Stimulated activated CD8-positive, alpha-beta memory T cell treated with anti-CD3 and anti-CD28 coated beads, Interleukin-4, amount 100 ng/mL, for 1 hour (primary cell): Measurements from ENCODE around the gene ZFHX3.
"Not testable (repeated sequence)": the region's sequence is repeated elsewhere in the genome, so short reads cannot be mapped to it uniquely, and the experiment has no call there.

Source experiments
- DNase-seq, 2 donors: peaks; one replicate each; pipeline ENCODE4 v3.0.0-alpha.2; 2020; ENCODE audit warnings: low read depth in 2 of 2, low spot score in 1 of 2

ZFHX3 gene

GRCh38 chr16:73023752-73024570 lies 24.0 kb downstream of the ZFHX3 start:
- no peak for DNase-seq

- DNase-seq = no peak
These were observed 24.6 kb downstream of the ZFHX3 start for GRCh38 chr16:73023320-73023719.

- no peak for DNase-seq
These were observed 25.4 kb downstream of the ZFHX3 start for GRCh38 chr16:73022534-73022933.

DNA sequence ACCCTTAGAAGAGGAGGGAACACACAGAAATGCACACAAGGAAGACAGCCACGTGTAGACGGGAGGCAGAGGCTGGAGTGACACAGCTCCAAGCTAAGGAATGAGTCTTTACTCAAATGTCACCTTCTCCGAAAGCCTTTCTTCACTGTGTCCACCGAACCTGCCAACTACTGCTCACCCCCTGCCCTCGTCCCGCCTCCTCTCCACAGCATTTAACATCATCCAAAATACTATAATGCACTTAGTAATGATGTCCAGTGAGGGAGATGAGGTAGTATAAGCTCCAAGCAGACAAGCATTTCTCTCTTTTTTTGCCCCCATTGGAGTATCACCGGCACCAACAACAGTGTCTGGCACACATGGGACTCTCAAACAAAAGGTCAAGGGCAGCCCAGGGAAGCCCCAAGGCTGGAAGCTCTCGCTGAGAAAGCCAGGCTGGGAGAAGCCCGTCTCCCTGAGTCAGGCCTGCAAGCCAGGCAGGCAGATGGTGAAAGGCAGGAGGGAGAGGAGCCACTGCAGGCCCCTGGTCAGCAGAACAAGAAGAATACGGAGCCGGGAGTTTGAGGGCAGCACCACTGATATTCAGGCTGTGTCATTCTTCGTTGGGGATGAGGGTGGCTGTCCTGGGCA lies 25.9 kb downstream of the ZFHX3 start:
- no peak for DNase-seq

GRCh38 chr16:73020409-73020884 lies 27.5 kb downstream of the ZFHX3 start:
- DNase-seq = no peak

GRCh38 chr16:73019457-73020362 lies 28.2 kb downstream of the ZFHX3 start:
- no peak for DNase-seq

- no peak for DNase-seq
These were observed 29.0 kb downstream of the ZFHX3 start for GRCh38 chr16:73018821-73019456.

- DNase-seq = no peak
These were observed 30.6 kb downstream of the ZFHX3 start for GRCh38 chr16:73017321-73017720.

- no peak for DNase-seq
These were observed 31.5 kb downstream of the ZFHX3 start for GRCh38 chr16:73016488-73016830.

DNA sequence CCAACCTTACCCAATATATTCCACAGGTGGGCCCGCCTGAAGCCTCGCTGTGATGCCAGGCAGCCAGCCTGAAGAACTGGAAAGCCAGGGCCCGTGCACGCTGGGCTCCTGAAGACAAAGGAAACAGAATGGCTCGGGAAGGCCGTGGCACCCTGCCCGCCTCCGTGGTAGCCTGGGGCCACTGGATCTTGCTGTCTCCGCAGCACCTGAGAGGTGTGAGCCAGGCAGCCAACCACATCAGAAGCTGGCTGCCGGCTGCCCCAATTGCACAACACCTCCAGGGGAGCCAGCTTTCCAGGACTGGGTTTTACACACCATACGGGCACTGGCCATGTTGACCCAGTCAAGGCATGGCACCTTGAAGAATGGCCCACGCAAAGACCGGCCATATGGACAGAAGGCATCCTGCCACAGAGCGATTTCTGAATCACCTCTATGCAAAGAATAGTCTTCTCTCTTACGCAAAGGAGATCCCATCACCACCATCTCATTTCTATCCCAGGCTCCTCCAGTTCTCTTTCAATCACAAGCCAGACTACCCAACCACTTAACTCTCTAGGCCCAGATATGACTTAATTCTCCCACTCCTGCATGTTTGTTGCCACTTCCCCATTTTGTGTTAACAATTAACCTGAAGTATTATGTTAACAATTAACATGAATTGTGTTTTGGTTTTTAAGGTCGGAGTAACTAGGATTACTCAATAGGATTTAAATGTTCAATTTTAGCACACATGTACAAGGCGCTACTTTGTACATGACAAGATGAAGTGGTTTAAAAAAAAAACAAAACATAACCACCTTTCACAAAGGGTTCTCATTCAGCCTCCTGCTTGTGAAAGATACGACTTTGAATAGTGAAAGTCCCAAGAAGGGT lies 32.1 kb downstream of the ZFHX3 start:
- no peak for DNase-seq

- no peak for DNase-seq
These were observed 33.2 kb downstream of the ZFHX3 start for GRCh38 chr16:73014768-73015167.

- DNase-seq = no peak
These were observed 34.0 kb downstream of the ZFHX3 start for GRCh38 chr16:73013974-73014373.

DNA sequence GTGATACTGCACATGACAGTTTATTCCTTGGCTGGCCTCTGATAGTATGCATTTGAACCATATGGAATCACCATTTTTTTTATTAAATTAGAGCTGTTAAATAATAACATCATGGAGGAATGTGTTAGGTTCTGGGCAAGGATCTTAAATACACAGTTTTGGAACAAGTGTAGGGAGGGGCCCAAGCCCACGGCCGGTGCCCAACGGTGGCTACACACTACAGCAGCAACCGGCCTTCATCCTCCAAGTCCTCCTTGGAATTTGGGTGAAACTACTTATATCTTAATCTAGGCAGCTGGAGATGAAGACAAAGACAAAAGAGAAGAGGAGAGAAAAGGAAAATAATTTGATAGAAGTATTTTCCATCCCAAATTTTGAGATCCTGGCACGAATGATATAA lies 35.6 kb downstream of the ZFHX3 start:
- no peak for DNase-seq

- no peak for DNase-seq
These were observed 36.0 kb downstream of the ZFHX3 start for GRCh38 chr16:73011926-73012325.

DNA sequence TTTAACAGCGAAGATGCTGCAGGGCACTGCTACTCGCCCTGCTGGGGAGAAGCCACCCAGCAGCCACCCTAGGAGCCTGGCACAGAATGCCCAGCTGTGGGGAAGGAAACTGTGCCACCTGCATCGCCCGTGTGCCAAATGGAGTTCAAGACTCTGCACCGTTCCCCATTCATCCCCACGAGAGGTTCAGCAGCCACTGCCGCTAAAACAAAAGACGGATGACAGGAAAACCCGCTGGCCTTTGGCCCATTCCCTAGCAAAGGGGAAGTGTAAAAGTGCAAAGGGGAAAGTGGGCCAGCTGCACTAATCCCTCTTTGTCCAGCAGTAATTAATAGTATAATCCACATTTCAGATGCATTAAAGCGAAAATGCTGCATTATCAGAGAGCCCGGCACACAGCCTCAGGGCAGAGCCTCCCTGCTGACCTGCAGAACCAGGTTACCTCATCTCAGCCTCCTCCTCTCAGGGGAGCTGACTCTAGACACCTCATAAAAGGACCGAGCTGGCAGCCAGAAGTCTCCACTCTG lies 37.7 kb downstream of the ZFHX3 start:
- DNase-seq = no peak

GRCh38 chr16:73009710-73010109 lies 38.2 kb downstream of the ZFHX3 start:
- DNase-seq = not testable (repeated sequence)

GRCh38 chr16:73006026-73006425 lies 41.9 kb downstream of the ZFHX3 start:
- DNase-seq = no peak

DNA sequence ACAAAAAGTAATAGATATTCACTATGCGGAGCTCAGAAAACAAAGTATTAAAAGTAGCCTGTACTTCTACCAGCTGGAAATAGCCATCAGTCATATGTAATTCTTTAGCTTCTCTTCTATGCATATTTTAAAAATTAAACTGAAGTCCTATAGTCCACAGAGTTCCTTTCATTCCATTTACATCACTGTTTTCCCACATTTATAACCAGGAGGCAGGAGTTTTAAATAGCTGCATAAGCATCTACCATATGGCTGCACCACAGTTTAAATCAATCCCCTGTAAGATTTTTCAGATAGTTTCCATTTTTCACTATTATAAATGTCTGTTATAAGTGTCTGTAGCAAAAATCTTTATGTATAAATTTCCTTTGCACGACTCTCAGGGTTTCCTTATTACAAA lies 45.1 kb downstream of the ZFHX3 start:
- no peak for DNase-seq

DNA sequence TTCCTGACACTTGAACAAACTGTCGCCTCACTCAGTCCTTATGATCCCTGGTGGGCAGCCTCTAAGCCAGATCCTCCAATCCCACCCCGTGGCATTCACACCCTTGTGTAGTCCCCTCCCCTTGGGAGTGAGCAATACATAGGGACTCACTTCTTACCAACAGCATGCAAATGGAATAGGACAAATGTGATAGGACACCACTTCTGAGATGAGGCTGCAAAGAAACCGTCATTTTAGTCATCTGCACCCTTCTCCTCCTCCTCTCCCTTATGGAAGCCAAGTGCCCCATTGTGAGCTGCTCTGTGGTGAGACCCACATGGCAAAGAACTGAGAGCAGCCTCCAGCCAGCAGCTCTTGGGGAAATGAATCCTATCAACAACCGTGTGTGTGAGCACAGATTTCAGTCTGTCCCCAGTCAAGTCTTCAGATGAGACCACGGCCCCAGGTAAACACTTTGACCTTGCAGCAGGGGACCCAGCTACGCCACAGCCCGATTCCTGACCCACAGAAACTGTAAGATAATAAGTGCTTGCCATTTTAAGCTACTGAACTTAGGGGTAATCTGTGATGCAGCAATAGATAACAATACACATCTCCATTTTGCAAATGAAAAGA lies 46.9 kb downstream of the ZFHX3 start:
- DNase-seq = no peak
